ENCODE data around the gene MSRB3. TPM values are rescaled to one million over a fixed set of nuclear protein-coding genes. Genes with fewer than 3 reads are reported as not detected.

Gene MSRB3
- total RNA-seq, 1 donor: 72.4 TPM

DNA sequence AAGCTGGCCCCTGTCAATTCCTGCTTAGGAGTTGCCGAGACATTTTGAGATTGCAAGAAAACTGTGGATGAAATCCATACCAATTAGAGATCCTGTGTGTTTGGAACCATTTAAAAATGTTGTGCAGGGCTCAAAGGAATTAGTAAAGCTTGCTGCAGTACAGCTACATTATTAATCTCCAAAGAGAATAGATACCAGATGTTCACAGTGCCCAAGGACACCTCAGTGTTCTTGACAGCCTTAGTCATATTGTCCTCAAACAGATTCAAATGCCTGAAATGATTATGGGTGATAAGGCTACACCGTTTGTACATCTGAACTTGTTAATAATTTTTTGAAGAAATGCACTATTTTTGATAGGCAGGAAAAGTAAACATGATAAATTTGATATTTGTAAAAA, 164.6 kb downstream of the MSRB3 start:
- H3K27ac ChIP-seq (ENCODE audit: low read depth, low read length): no peak overlapping the region
- no peaks in the 10 kb centered on the region for H3K79me2 ChIP-seq (ENCODE audit: insufficient read depth, low read length)
- H3K4me3 ChIP-seq (ENCODE audit: insufficient read depth, low read length): no peak overlapping the region
- no peaks in the 10 kb centered on the region for H3K4me1 ChIP-seq (ENCODE audit: insufficient read depth, low read length)
- H3K36me3 ChIP-seq (ENCODE audit: insufficient read depth, low read length): no peaks in the 10 kb centered on the region
- TF ChIP-seq, protein P1, sequence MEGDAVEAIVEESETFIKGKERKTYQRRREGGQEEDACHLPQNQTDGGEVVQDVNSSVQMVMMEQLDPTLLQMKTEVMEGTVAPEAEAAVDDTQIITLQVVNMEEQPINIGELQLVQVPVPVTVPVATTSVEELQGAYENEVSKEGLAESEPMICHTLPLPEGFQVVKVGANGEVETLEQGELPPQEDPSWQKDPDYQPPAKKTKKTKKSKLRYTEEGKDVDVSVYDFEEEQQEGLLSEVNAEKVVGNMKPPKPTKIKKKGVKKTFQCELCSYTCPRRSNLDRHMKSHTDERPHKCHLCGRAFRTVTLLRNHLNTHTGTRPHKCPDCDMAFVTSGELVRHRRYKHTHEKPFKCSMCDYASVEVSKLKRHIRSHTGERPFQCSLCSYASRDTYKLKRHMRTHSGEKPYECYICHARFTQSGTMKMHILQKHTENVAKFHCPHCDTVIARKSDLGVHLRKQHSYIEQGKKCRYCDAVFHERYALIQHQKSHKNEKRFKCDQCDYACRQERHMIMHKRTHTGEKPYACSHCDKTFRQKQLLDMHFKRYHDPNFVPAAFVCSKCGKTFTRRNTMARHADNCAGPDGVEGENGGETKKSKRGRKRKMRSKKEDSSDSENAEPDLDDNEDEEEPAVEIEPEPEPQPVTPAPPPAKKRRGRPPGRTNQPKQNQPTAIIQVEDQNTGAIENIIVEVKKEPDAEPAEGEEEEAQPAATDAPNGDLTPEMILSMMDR (IDR thresholded peaks at IDR 0.05; ENCODE audit: extremely low read depth, low read depth, low read length): no peak
- DNase-seq (ENCODE audit: insufficient read length, low spot score, missing footprints): no peak
- no peaks in the 10 kb centered on the region for H3K9me3 ChIP-seq (ENCODE audit: low read depth, low read length)
- no peaks in the 10 kb centered on the region for H4K20me1 ChIP-seq (ENCODE audit: insufficient read depth, low read length)
- no peak overlapping the region for H2AFZ ChIP-seq (ENCODE audit: low read length)
- H3K4me2 ChIP-seq (ENCODE audit: insufficient read depth, low read length): no peak overlapping the region
- no peaks in the 10 kb centered on the region for H3K27me3 ChIP-seq (ENCODE audit: insufficient read depth, low read length)

GRCh38 chr12:65444996-65445395, 166.5 kb downstream of the MSRB3 start:
- TF ChIP-seq, protein P1 (IDR thresholded peaks at IDR 0.05; ENCODE audit: extremely low read depth, low read depth, low read length): no peak
- H3K4me1 ChIP-seq (ENCODE audit: insufficient read depth, low read length): peaks cover 5% of the 10 kb centered on the region
- no peaks in the 10 kb centered on the region for H3K36me3 ChIP-seq (ENCODE audit: insufficient read depth, low read length)
- no peaks in the 10 kb centered on the region for H3K79me2 ChIP-seq (ENCODE audit: insufficient read depth, low read length)
- no peak overlapping the region for H3K4me3 ChIP-seq (ENCODE audit: insufficient read depth, low read length)
- H3K4me2 ChIP-seq (ENCODE audit: insufficient read depth, low read length): no peak overlapping the region
- no peaks in the 10 kb centered on the region for H4K20me1 ChIP-seq (ENCODE audit: insufficient read depth, low read length)
- H3K27me3 ChIP-seq (ENCODE audit: insufficient read depth, low read length): no peaks in the 10 kb centered on the region
- H2AFZ ChIP-seq (ENCODE audit: low read length): no peak overlapping the region
- no peaks in the 10 kb centered on the region for H3K9me3 ChIP-seq (ENCODE audit: low read depth, low read length)
- DNase-seq (ENCODE audit: insufficient read length, low spot score, missing footprints): no peak
- H3K27ac ChIP-seq (ENCODE audit: low read depth, low read length): no peak overlapping the region

DNA sequence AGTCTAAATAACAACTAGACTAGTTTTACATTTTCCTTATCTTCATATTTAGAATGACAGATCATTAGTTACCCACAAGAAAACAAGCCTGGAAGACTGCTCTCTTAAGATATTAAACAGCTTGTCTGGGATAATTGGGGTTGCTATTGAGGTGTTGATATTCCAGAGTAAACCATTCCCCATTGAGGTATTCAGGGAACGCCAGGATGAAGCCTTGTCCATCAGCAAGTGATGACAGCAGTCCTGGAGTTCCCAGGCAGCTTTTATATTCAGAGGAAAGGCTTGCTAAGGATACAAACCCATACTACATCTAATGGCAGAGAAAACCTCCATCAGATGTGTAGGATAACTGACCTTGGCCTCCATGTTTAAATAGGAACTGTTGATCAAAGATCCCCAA, 168.4 kb downstream of the MSRB3 start:
- H3K4me1 ChIP-seq (ENCODE audit: insufficient read depth, low read length): peaks cover 5% of the 10 kb centered on the region
- TF ChIP-seq, protein P1 (IDR thresholded peaks at IDR 0.05; ENCODE audit: extremely low read depth, low read depth, low read length): no peak
- no peaks in the 10 kb centered on the region for H3K27me3 ChIP-seq (ENCODE audit: insufficient read depth, low read length)
- H3K27ac ChIP-seq (ENCODE audit: low read depth, low read length): no peak overlapping the region
- no peaks in the 10 kb centered on the region for H4K20me1 ChIP-seq (ENCODE audit: insufficient read depth, low read length)
- no peak overlapping the region for H2AFZ ChIP-seq (ENCODE audit: low read length)
- no peak overlapping the region for H3K4me3 ChIP-seq (ENCODE audit: insufficient read depth, low read length)
- H3K9me3 ChIP-seq (ENCODE audit: low read depth, low read length): no peaks in the 10 kb centered on the region
- no peaks in the 10 kb centered on the region for H3K79me2 ChIP-seq (ENCODE audit: insufficient read depth, low read length)
- no peak for DNase-seq (ENCODE audit: insufficient read length, low spot score, missing footprints)
- H3K36me3 ChIP-seq (ENCODE audit: insufficient read depth, low read length): no peaks in the 10 kb centered on the region
- H3K4me2 ChIP-seq (ENCODE audit: insufficient read depth, low read length): no peak overlapping the region

DNA sequence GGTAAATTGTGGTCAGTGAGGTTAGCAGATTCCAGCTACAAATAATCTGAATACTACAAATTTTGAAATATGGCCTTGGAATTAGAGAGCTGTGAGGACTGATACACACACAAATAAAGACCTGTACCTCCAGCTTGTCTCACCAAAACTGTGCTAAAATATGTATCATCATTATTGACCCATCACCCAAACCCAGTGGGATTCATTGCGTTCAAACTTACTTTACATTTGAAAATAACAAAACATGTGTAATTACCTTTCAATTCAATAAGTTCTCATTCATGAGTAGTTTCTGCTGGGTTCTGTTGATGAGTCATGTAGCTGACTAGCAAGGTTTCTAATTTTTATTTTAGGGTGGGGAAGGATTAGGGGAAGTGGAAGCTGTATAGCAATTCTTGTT, 170.9 kb downstream of the MSRB3 start:
- DNase-seq (ENCODE audit: insufficient read length, low spot score, missing footprints): no peak
- Histone ChIP-seq H3K27me3 (ENCODE audit: insufficient read depth, low read length) (no peaks in the 10 kb centered on the region), H3K36me3 (ENCODE audit: insufficient read depth, low read length) (peaks cover 8% of the 10 kb centered on the region), H3K4me3 (ENCODE audit: insufficient read depth, low read length) (no peak overlapping the region), H4K20me1 (ENCODE audit: insufficient read depth, low read length) (no peaks in the 10 kb centered on the region), H3K79me2 (ENCODE audit: insufficient read depth, low read length) (no peaks in the 10 kb centered on the region), H3K4me2 (ENCODE audit: insufficient read depth, low read length) (no peak overlapping the region), H3K9me3 (ENCODE audit: low read depth, low read length) (no peaks in the 10 kb centered on the region), H3K4me1 (ENCODE audit: insufficient read depth, low read length) (peaks cover 5% of the 10 kb centered on the region), H3K27ac (ENCODE audit: low read depth, low read length) (no peak overlapping the region), H2AFZ (ENCODE audit: low read length) (no peak overlapping the region)
- TF ChIP-seq, protein P1 (IDR thresholded peaks at IDR 0.05; ENCODE audit: extremely low read depth, low read depth, low read length): no peak
